HG03095 (cell line): Measurements from ENCODE around the gene ACADSB.

Experiments used
- ATAC-seq: cut with Tn5 transposase; IDR thresholded peaks from one replicate; pipeline ENCODE4 v1.9.1; 2021; ENCODE audit warnings: moderate library complexity; ENCODE audit not compliant: unreplicated experiment

Gene ACADSB

DNA sequence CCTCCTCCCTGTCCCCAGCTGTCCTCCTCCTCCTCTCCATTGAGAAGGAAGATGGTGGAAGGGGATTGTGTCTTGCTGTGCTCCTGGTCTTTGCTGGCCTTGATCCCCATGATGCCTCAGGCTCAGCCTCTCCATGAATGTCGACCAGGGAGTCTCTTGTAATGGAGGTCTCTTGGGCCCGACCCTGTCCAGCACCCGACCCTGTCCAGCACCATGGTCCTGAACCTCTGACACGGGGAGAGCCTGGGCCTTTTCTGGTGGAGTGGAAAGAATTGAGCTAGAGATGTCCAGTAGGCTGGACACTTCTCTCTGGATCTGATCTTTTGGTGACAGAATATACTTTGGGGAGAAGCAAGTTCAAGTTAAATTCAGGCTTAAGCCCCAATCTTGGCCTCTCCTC is 84.7 kb downstream of the ACADSB start:
- ATAC-seq = no peak

DNA sequence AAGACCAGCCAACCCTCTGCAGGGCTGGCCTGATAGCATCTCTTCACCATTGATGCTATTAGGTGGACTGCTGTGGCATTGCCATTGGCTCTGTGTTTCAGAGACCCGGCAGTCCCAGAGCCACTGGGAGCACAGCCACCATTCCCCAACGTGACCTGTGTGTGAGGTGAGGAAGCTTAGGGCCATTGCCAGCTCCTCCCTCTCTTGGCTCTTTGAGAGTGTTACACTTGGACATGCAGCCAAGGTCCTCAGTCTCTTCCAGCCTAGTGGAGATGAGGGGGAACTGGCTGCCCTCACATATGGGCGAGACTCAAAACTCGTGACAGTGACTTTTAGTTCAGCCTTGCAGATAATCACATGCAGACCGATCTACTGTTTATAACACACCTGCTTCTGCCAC is 87.6 kb downstream of the ACADSB start:
- no peak for ATAC-seq

- ATAC-seq = no peak
Observed at GRCh38 chr10:123097039-123097438, 88.2 kb downstream of the ACADSB start.

DNA sequence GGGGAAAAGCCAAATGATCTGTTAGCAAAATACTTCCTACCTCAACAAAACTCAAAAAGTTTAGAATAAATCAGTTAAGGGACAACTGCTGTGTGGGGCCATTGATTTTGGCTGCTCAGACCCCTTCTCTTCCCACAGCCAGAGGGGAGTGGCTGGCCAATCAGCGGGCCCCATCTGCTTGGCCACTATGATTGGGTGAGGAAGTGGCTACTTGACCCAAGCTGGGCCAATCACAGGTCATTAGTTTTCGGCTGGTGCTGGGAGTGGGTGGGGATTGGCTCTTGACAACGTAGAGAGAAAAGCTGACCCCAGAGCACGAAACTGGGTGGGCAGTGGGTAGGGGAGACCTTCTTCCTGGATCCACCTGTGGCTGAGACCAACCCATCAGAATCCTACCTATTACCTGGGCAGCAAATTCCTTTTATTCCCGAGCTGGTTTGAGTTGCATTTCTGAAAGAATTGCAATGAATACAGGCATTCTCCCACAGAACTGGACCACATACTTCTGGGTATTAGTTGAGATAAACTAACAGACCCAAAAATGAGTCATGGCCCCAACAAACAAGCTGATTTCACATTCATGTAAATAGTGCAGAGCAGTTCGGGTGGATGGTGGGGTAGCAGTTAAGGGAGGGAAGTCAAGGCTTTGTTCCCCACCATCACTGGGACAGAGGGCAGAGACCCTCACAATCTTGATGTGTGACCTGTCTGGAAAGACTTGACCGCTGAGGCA is 91.4 kb downstream of the ACADSB start:
- no peak for ATAC-seq

DNA sequence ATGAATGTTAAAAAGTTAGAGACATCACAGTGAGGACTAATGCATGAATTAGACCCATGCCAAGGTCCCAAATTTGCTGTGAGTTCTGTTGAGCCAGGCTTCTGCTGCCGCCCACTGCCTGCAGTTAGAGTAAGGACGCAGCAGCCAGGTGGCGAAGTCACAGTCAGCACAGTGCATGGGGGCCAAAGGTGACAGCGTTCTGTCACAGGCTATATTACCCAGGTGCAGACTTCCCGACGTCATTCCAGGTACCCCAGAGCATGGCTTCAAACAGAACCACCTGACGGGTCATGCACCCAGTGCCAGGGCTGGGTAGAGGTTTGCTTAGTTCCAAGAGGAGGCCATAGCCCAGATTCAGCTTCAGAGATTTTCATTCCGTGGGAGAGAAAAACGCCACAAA is 93.1 kb downstream of the ACADSB start:
- ATAC-seq = no peak

DNA sequence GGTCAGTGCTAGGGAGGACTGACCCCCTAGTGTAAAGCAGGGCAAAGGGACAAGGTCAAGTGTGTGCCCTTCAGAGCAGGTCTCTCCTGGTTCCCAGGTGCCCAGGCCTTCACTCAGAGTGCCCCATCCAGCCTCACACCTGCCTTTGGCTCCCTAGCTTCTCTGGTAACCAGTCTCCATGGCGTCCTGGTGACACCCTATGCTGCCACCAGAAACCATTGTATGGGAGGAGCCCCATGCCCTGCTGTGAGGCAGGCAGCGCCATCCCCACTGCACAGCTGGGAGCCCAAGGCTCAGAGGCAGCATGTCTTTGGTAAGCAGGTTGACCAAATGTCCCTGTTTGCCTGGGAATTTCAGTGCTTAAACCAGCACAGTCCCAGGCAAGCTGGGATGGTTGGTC is 93.9 kb downstream of the ACADSB start:
- ATAC-seq = no peak

- ATAC-seq = no peak
Observed at GRCh38 chr10:123103944-123104343, 95.1 kb downstream of the ACADSB start.
